Peyer's patch (tissue), 4 donors: Measurements from ENCODE around the gene BRD9. TPM values are rescaled to one million over a fixed set of nuclear protein-coding genes. Genes with fewer than 3 reads are reported as not detected.
A peak's percentile ranks its signal among the peaks of the same experiment; 100 is the strongest.
"Not testable (repeated sequence)": the region's sequence is repeated elsewhere in the genome, so short reads cannot be mapped to it uniquely, and the experiment has no call there.

Experiments used
- DNase-seq, 3 donors: peaks; one replicate each; pipeline ENCODE4 v3.0.0-alpha.2; 2017 to 2019
- H3K27ac ChIP-seq, 4 donors: fragments of 200-600 bp; sonication (generic); one replicate each; pipeline ENCODE4 v1.5.1; 2016 to 2019
- H3K27me3 ChIP-seq, 2 donors: fragments of 200-600 bp; sonication (generic); one replicate each; pipeline ENCODE4 v1.5.1; 2019
- H3K36me3 ChIP-seq, 3 donors: fragments of 200-600 bp; sonication (generic); one replicate each; pipeline ENCODE4 v1.5.1; 2016 to 2019
- H3K4me1 ChIP-seq, 4 donors: fragments of 200-600 bp; sonication (generic); one replicate each; pipeline ENCODE4 v1.5.1; 2016 to 2019
- H3K4me3 ChIP-seq, 4 donors: fragments of 200-600 bp; sonication (generic); 1 replicate in 3 of 4; 2 replicates in 1 of 4; pipeline ENCODE4 v1.5.1; 2016 to 2019; ENCODE audit warnings: mild to moderate bottlenecking in 1 of 4
- H3K9me3 ChIP-seq, 4 donors: fragments of 200-600 bp; sonication (generic); one replicate each; pipeline ENCODE4 v1.5.1; 2016 to 2019; ENCODE audit warnings: mild to moderate bottlenecking in 1 of 4
- POLR2A ChIP-seq, 2 donors: fragments of 450-650 bp; IDR thresholded peaks; one replicate each; pipeline ENCODE4 v1.5.1; 2017; ENCODE audit warnings: antibody characterized with exemption in 2 of 2, mild to moderate bottlenecking in 2 of 2, moderate library complexity in 2 of 2
- total RNA-seq, 4 donors: library from RNA; depleted of rRNA; stranded (reverse); fragments of >200 nt; gene quantifications; one replicate each; pipeline ENCODE4 v1.1.0, GENCODE V29; 2016
- TF ChIP-seq, protein P1 (sequence below), 6 experiments: fragments of 450-650 bp in 4 of 6; fragments of 200-600 bp in 2 of 6; sonication (generic) in 1 of 6; IDR thresholded peaks; one replicate each; pipeline ENCODE4 v1.5.1; 2017 to 2019; ENCODE audit warnings: antibody characterized with exemption in 6 of 6, mild to moderate bottlenecking in 3 of 6, moderate library complexity in 1 of 6

The BRD9 gene
- total RNA-seq, 4 donors from 2014 or later: 36.4 to 90.8 (median 65.4) TPM

DNA sequence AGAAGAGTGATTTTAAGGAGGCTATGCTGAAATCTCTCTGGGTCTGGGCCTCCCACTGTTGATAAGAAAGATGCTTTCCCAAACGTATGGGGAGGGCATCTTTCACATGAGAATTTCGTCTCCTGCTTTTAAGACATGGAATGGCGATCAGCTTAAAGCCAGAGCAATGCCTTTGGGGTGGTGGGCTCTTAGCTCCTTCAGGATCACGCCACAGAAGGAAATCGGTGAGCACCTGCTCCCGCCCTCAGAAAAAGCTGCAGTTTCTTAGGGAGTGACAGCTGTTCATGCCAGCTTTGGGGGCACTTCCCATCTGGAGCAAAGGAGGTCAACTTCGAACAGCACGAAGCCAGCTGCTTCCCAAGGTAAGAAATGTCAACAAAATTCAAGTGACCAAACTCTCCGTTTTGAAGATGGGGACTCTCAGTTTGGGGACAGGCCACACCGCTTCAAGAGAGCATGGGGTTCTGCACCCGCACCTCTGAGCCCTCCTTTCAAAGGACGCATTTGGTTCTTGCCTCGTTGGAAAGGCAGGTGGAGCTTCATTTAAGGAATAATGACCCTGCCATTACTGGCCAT lies 39.1 kb upstream of the BRD9 start:
- Histone ChIP-seq H3K27me3 (no peaks in the 10 kb centered on the region), H3K36me3 (no peaks in the 10 kb centered on the region), H3K4me3 (no peak overlapping the region), H3K27ac (no peak overlapping the region), H3K9me3 (no peaks in the 10 kb centered on the region), H3K4me1 (peaks cover 0 to 5% (median 5%) of the 10 kb centered on the region in 4 donors)
- no peak for TF ChIP-seq POLR2A (IDR thresholded peaks at IDR 0.05)
- TF ChIP-seq, protein P1, sequence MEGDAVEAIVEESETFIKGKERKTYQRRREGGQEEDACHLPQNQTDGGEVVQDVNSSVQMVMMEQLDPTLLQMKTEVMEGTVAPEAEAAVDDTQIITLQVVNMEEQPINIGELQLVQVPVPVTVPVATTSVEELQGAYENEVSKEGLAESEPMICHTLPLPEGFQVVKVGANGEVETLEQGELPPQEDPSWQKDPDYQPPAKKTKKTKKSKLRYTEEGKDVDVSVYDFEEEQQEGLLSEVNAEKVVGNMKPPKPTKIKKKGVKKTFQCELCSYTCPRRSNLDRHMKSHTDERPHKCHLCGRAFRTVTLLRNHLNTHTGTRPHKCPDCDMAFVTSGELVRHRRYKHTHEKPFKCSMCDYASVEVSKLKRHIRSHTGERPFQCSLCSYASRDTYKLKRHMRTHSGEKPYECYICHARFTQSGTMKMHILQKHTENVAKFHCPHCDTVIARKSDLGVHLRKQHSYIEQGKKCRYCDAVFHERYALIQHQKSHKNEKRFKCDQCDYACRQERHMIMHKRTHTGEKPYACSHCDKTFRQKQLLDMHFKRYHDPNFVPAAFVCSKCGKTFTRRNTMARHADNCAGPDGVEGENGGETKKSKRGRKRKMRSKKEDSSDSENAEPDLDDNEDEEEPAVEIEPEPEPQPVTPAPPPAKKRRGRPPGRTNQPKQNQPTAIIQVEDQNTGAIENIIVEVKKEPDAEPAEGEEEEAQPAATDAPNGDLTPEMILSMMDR (IDR thresholded peaks at IDR 0.05): no peak
- peak in 1 of 3 donors; percentile 18 for DNase-seq

DNA sequence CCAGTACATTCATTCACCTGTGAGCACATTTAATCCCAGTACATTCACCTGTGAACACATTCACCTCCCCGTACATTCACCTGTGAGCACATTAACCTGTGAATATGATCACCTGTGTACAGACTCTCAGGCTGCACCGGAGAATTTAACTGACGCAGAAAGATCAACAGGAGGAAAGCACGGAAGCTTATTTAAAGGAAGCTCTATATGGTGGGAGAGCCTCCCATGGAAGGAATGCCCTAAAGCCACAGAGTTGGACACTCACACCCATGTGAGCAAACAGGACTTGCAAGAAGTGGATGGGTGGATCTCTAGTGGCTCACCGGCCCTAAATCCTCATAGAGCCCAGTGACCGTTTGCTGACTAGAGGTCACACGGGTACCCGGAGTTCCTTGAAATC lies 38.3 kb upstream of the BRD9 start:
- TF ChIP-seq, protein P1 (IDR thresholded peaks at IDR 0.05): no peak
- no peak for TF ChIP-seq POLR2A (IDR thresholded peaks at IDR 0.05)
- no peaks in the 10 kb centered on the region for H3K36me3 ChIP-seq
- DNase-seq: peak in 1 of 3 donors; percentile 11
- H3K27me3 ChIP-seq: no peaks in the 10 kb centered on the region
- no peaks in the 10 kb centered on the region for H3K9me3 ChIP-seq
- H3K27ac ChIP-seq: no peak overlapping the region
- no peak overlapping the region for H3K4me3 ChIP-seq
- H3K4me1 ChIP-seq: peaks cover 0 to 8% (median 6%) of the 10 kb centered on the region in 4 donors

DNA sequence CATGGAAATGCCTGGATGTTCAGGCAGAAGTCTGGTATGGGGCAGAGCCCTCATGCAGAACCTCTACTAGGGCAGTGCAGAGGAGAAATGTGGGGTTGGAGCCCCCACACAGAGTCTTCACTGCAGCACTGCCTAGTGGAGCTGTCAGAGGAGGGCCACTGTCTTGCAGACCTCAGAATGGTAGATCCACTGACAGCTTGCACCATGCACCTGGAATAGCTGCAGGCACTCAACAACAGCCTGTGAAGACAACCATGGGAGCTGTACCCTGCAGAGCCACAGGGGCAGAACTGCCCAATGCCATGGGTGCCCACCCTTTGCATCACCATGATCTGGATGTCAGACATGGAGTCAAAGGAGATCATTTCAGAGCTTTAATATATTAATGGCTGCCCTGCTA lies 37.0 kb upstream of the BRD9 start:
- Histone ChIP-seq H3K27ac (no peak overlapping the region), H3K9me3 (no peaks in the 10 kb centered on the region), H3K4me3 (no peak overlapping the region), H3K36me3 (no peaks in the 10 kb centered on the region), H3K27me3 (no peaks in the 10 kb centered on the region), H3K4me1 (peaks cover 0 to 8% (median 6%) of the 10 kb centered on the region in 4 donors)
- peak in 1 of 3 donors; percentile 21 for DNase-seq
- TF ChIP-seq, protein P1 (IDR thresholded peaks at IDR 0.05): no peak
- no peak for TF ChIP-seq POLR2A (IDR thresholded peaks at IDR 0.05)

DNA sequence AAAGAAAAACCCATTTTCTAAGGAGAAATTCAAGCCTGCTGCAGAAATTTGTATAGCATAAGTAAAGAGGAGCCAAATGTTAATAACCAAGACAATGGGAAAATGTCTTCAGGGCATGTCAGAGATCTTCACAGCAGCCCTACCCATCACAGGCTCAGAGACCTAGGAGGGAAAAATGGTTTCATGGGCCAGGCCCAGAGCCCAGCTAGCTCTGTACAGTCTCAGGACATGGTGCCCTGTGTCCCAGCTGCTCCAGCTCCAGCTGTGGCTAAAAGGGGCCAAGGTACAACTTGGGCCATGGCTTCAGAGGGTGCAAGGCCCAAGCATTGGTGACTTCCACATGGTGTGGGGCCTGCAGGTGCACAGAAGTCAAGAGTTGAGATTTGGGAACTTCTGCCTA lies 36.6 kb upstream of the BRD9 start:
- DNase-seq, H3K9me3 ChIP-seq, H3K27ac ChIP-seq, H3K4me3 ChIP-seq, H3K36me3 ChIP-seq, H3K4me1 ChIP-seq, H3K27me3 ChIP-seq: not testable (repeated sequence)

DNA sequence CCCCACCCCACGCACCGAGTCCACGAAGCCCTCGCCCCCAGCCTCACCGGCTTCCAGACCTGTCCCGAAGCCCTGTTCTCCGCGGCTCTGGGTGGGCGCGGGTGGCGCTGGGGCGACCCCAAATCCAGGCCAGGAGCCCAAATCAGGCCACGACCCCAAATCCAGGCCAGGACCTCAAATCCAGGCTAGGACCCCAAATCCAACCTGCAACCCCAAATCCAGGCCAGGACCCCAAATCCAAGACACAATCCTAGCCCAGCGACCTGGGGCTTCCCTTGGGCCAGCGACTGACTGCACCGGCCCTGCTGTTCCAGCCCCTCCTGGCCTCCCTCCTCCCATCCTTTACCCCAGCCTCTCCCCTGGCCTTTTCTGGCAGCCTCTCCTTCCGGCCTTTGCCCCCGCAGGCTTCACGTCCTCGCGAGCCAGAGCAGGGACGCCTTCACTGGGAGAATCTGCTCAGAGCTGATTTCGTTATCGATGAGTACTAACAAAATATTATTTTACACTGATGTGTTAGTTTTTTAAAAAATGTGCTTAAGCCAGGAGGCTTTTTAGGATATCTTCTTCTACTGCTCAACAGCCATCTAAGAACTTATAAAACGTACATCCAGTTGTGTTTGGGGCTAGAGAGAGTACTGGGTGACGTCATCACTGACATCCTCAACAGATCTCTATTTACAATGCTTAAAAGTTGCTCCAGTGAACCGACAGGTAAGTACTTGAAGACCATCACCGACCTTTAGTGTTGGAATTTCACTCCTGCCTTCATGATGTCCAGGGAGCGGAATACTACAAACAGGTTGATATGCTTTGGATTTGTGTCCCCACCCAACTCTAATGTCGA lies 34.8 kb upstream of the BRD9 start:
- no peak for TF ChIP-seq POLR2A (IDR thresholded peaks at IDR 0.05)
- TF ChIP-seq, protein P1 (IDR thresholded peaks at IDR 0.05): no peak

More for the DNA sequence above, 34.8 kb upstream of the BRD9 start:
- H3K27ac ChIP-seq: no peak overlapping the region
- H3K27me3 ChIP-seq: no peaks in the 10 kb centered on the region
- no peaks in the 10 kb centered on the region for H3K36me3 ChIP-seq
- peaks cover 0 to 8% (median 6%) of the 10 kb centered on the region in 4 donors for H3K4me1 ChIP-seq
- peak overlapping the region in 3 of 4 donors; percentile 13 to 46 (median 39) for H3K4me3 ChIP-seq
- no peaks in the 10 kb centered on the region for H3K9me3 ChIP-seq
- peak in 1 of 3 donors; percentile 34 for DNase-seq
